GM18868 (cell line): ENCODE data around the gene BOD1L1.
A peak's percentile ranks its signal among the peaks of the same experiment; 100 is the strongest.

Experiments used
- ATAC-seq: cut with Tn5 transposase; IDR thresholded peaks from one replicate; pipeline ENCODE4 v1.9.1; 2021; ENCODE audit warnings: mild to moderate bottlenecking, moderate library complexity; ENCODE audit not compliant: unreplicated experiment

The BOD1L1 gene

GRCh38 chr4:13626492-13627177 lies 890 bp downstream of the BOD1L1 start:
- ATAC-seq, result no peak

- ATAC-seq, result no peak
Observed at GRCh38 chr4:13618212-13618806, 9.2 kb downstream of the BOD1L1 start.

GRCh38 chr4:13617801-13618200 lies 9.7 kb downstream of the BOD1L1 start:
- no peak for ATAC-seq

GRCh38 chr4:13616597-13616996 lies 10.9 kb downstream of the BOD1L1 start:
- ATAC-seq, result no peak

GRCh38 chr4:13615161-13615560 lies 12.4 kb downstream of the BOD1L1 start:
- ATAC-seq, result peak; percentile 69

- no peak for ATAC-seq
Observed at GRCh38 chr4:13612569-13612968, 15.0 kb downstream of the BOD1L1 start.

- peak; percentile 95 for ATAC-seq
Observed at GRCh38 chr4:13611283-13611842, 16.2 kb downstream of the BOD1L1 start.

GRCh38 chr4:13605330-13605729 lies 22.2 kb downstream of the BOD1L1 start:
- ATAC-seq, result no peak

- no peak for ATAC-seq
Observed at GRCh38 chr4:13601848-13602247, 25.7 kb downstream of the BOD1L1 start.

- peak; percentile 82 for ATAC-seq
Observed at GRCh38 chr4:13601048-13601447, 26.5 kb downstream of the BOD1L1 start.

- ATAC-seq, result no peak
Observed at GRCh38 chr4:13599159-13599558, 28.4 kb downstream of the BOD1L1 start.

GRCh38 chr4:13597604-13598003 lies 29.9 kb downstream of the BOD1L1 start:
- ATAC-seq, result no peak

GRCh38 chr4:13597141-13597540 lies 30.4 kb downstream of the BOD1L1 start:
- no peak for ATAC-seq

- no peak for ATAC-seq
Observed at GRCh38 chr4:13592220-13592619, 35.3 kb downstream of the BOD1L1 start.

GRCh38 chr4:13590766-13591165 lies 36.8 kb downstream of the BOD1L1 start:
- no peak for ATAC-seq

GRCh38 chr4:13588954-13589353 lies 38.6 kb downstream of the BOD1L1 start:
- no peak for ATAC-seq

GRCh38 chr4:13584481-13584880 lies 43.0 kb downstream of the BOD1L1 start:
- no peak for ATAC-seq

GRCh38 chr4:13580036-13580435 lies 47.5 kb downstream of the BOD1L1 start:
- ATAC-seq, result no peak

- no peak for ATAC-seq
Observed at GRCh38 chr4:13577660-13578059, 49.9 kb downstream of the BOD1L1 start.

GRCh38 chr4:13570916-13571315 lies 56.6 kb downstream of the BOD1L1 start:
- ATAC-seq, result no peak

GRCh38 chr4:13567125-13567524 lies 60.4 kb downstream of the BOD1L1 start:
- ATAC-seq, result no peak

GRCh38 chr4:13562876-13563275 lies 64.6 kb downstream of the BOD1L1 start:
- no peak for ATAC-seq
